ENCODE data around the gene PDE3A. TPM values are rescaled to one million over a fixed set of nuclear protein-coding genes. Genes with fewer than 3 reads are reported as not detected.

The PDE3A gene
- total and polyA plus RNA-seq, 2 experiments from 2014 or later = 11.1 to 61.6 TPM

DNA sequence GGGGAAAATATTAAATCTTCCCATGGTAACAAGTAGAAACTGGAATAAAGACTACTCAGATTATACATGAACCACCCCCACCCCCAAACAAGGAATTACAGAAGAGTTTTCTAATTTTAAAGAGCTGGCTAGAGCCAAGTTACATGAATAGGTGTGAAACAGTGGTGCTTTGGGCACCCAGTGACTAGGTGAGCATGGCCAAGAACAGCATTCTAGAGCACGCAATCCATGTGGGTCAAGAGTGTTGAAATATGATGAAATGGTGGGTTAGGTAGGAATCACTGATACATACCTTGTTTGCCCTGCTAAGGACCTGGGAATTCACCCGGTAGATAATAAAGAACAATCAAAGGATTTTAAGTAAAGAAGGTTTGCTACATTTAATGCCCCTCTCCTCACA, 208.7 kb downstream of the PDE3A start:
- Histone ChIP-seq H3K27ac (no peak overlapping the region), H3K27me3 (no peaks in the 10 kb centered on the region), H3K79me2 (peaks cover 4% of the 10 kb centered on the region), H3K4me3 (no peak overlapping the region), H3K4me1 (ENCODE audit: insufficient read depth) (no peaks in the 10 kb centered on the region), H3K4me2 (no peak overlapping the region), H4K20me1 (ENCODE audit: insufficient read depth, poor library complexity, severe bottlenecking) (no peaks in the 10 kb centered on the region), H2AFZ (no peak overlapping the region), H3K9me2 (replicated peaks; ENCODE audit: insufficient read depth) (no peaks in the 10 kb centered on the region), H3K36me3 (replicated peaks; ENCODE audit: insufficient read depth, low read depth) (no peaks in the 10 kb centered on the region), H3K9me3 (ENCODE audit: low read depth) (no peaks in the 10 kb centered on the region)
- DNase-seq (ENCODE audit: low spot score) = no peak
- TF ChIP-seq, protein P1, sequence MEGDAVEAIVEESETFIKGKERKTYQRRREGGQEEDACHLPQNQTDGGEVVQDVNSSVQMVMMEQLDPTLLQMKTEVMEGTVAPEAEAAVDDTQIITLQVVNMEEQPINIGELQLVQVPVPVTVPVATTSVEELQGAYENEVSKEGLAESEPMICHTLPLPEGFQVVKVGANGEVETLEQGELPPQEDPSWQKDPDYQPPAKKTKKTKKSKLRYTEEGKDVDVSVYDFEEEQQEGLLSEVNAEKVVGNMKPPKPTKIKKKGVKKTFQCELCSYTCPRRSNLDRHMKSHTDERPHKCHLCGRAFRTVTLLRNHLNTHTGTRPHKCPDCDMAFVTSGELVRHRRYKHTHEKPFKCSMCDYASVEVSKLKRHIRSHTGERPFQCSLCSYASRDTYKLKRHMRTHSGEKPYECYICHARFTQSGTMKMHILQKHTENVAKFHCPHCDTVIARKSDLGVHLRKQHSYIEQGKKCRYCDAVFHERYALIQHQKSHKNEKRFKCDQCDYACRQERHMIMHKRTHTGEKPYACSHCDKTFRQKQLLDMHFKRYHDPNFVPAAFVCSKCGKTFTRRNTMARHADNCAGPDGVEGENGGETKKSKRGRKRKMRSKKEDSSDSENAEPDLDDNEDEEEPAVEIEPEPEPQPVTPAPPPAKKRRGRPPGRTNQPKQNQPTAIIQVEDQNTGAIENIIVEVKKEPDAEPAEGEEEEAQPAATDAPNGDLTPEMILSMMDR (IDR thresholded peaks at IDR 0.05; ENCODE audit: poor library complexity) = no peak
- no peak for TF ChIP-seq EZH2 (IDR thresholded peaks at IDR 0.05; ENCODE audit: borderline replicate concordance)
- no peak for TF ChIP-seq EZH2phosphoT487 (IDR thresholded peaks at IDR 0.05; ENCODE audit: low read depth, severe bottlenecking, unreplicated experiment)
- WGBS (ENCODE audit: low lambda C conversion rate, missing lambda C conversion rate) = 50% methylated on average over 2 of the region's 2 CpGs

DNA sequence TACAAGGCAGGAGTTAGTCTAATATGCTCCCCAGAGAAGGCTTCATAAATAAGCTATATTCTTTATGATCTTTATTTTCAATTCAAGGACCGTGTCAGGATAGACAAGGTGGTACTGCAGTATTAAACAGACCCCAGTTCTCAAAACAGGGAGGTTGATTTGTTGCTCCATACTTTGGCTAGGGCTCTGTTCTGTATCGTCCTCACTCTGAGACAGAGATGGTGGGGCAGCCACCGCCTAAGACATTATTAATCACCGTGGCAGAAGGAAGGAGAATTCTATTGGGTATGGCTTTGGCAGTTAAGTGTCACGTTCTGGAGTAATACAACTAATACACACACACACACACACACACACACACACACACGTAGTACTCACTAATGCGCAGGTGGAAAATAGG, 209.8 kb downstream of the PDE3A start:
- Histone ChIP-seq H3K27me3 (no peaks in the 10 kb centered on the region), H3K79me2 (peaks cover 4% of the 10 kb centered on the region), H4K20me1 (ENCODE audit: insufficient read depth, poor library complexity, severe bottlenecking) (no peaks in the 10 kb centered on the region), H3K9me2 (replicated peaks; ENCODE audit: insufficient read depth) (no peaks in the 10 kb centered on the region), H2AFZ (no peak overlapping the region), H3K4me2 (no peak overlapping the region), H3K27ac (no peak overlapping the region), H3K4me3 (no peak overlapping the region), H3K9me3 (ENCODE audit: low read depth) (no peaks in the 10 kb centered on the region), H3K4me1 (ENCODE audit: insufficient read depth) (no peaks in the 10 kb centered on the region), H3K36me3 (replicated peaks; ENCODE audit: insufficient read depth, low read depth) (no peaks in the 10 kb centered on the region)
- TF ChIP-seq EZH2 (IDR thresholded peaks at IDR 0.05; ENCODE audit: borderline replicate concordance) (no peak), EZH2phosphoT487 (IDR thresholded peaks at IDR 0.05; ENCODE audit: low read depth, severe bottlenecking, unreplicated experiment) (no peak)
- TF ChIP-seq, protein P1 (IDR thresholded peaks at IDR 0.05; ENCODE audit: poor library complexity) = no peak
- DNase-seq (ENCODE audit: low spot score) = no peak
- WGBS (ENCODE audit: low lambda C conversion rate, missing lambda C conversion rate) = 73% methylated on average over 7 of the region's 7 CpGs

DNA sequence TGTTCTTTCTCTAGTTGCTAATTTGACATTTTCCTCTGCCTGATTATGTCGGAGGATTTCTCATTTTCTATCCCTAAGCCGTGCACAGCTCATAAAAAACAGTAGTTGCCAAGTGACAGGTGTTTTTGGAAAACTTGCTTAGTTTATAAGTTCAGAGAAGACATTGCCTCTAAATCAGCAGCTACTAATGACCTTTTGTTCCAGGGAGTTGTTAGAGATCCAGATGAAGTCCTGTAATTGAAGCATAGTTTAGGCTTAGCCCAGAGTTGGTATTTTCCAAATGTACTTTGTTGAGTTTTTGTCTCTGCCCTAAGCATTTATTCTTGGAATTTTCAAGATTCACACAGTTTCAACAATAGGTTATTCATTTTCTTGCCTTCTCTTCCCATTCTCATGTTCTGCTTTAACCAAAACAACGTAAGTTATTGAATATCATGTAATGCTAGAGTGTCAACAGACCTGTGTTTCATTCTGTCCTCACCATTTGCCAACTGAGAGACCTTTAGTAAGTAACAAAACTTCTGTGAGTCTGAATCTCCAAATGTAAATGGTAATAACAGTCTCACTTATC, 216.8 kb downstream of the PDE3A start:
- H3K9me3 ChIP-seq (ENCODE audit: low read depth) = no peaks in the 10 kb centered on the region
- no peaks in the 10 kb centered on the region for H3K36me3 ChIP-seq (replicated peaks; ENCODE audit: insufficient read depth, low read depth)
- H3K4me3 ChIP-seq = no peak overlapping the region
- WGBS (ENCODE audit: low lambda C conversion rate, missing lambda C conversion rate) = 48% methylated on average over 3 of the region's 3 CpGs
- H3K79me2 ChIP-seq = peaks cover 7% of the 10 kb centered on the region
- no peak overlapping the region for H3K4me2 ChIP-seq
- H4K20me1 ChIP-seq (ENCODE audit: insufficient read depth, poor library complexity, severe bottlenecking) = peaks cover 3% of the 10 kb centered on the region
- no peak overlapping the region for H3K27ac ChIP-seq
- TF ChIP-seq EZH2 (IDR thresholded peaks at IDR 0.05; ENCODE audit: borderline replicate concordance) (no peak), EZH2phosphoT487 (IDR thresholded peaks at IDR 0.05; ENCODE audit: low read depth, severe bottlenecking, unreplicated experiment) (no peak)
- TF ChIP-seq, protein P1 (IDR thresholded peaks at IDR 0.05; ENCODE audit: poor library complexity) = no peak
- no peak for DNase-seq (ENCODE audit: low spot score)
- no peaks in the 10 kb centered on the region for H3K27me3 ChIP-seq
- H2AFZ ChIP-seq = no peak overlapping the region
- no peaks in the 10 kb centered on the region for H3K4me1 ChIP-seq (ENCODE audit: insufficient read depth)
- no peaks in the 10 kb centered on the region for H3K9me2 ChIP-seq (replicated peaks; ENCODE audit: insufficient read depth)

All from hepatocyte (in vitro differentiated cells).